ENCODE data around the gene SLC22A31. TPM values are rescaled to one million over a fixed set of nuclear protein-coding genes. Genes with fewer than 3 reads are reported as not detected.
"Not testable (repeated sequence)": the region's sequence is repeated elsewhere in the genome, so short reads cannot be mapped to it uniquely, and the experiment has no call there.

Gene SLC22A31
- 0.54 TPM for total RNA-seq (ENCODE audit: unreplicated experiment)
- long read RNA-seq = 0 reads

GRCh38 chr16:89200124-89200849 lies at the start of gene SLC22A31:
Gene SLC22A31 (minus strand): TSS chr16:89200537. CDS start chr16:89200501, 36 bp downstream.
- H3K4me3 Mint-ChIP-seq (ENCODE audit: unreplicated experiment) = no peak within 1 kb of the TSS
- no peak for TF ChIP-seq CTCF (IDR thresholded peaks at IDR 0.05; ENCODE audit: unreplicated experiment)
- H3K27me3 Mint-ChIP-seq (ENCODE audit: unreplicated experiment) = peaks cover 15% of the 10 kb centered on the region
- no peak within 1 kb of the TSS for H3K27ac Mint-ChIP-seq (ENCODE audit: unreplicated experiment)
- DNase-seq (ENCODE audit: low spot score) = no peak
- no peaks in the 10 kb centered on the region for H3K9me3 Mint-ChIP-seq (ENCODE audit: unreplicated experiment)
- peaks cover 7% of the 10 kb centered on the region for H3K4me1 Mint-ChIP-seq (ENCODE audit: unreplicated experiment)
- peaks cover 8% of the 10 kb centered on the region for H3K36me3 Mint-ChIP-seq (ENCODE audit: low read depth, unreplicated experiment)

GRCh38 chr16:89248196-89248982 lies 48.1 kb upstream of the SLC22A31 start:
- H3K4me3 Mint-ChIP-seq (ENCODE audit: unreplicated experiment) = no peak overlapping the region
- no peak for TF ChIP-seq CTCF (IDR thresholded peaks at IDR 0.05; ENCODE audit: unreplicated experiment)
- no peaks in the 10 kb centered on the region for H3K4me1 Mint-ChIP-seq (ENCODE audit: unreplicated experiment)
- H3K9me3 Mint-ChIP-seq (ENCODE audit: unreplicated experiment) = peaks cover 8% of the 10 kb centered on the region
- H3K36me3 Mint-ChIP-seq (ENCODE audit: low read depth, unreplicated experiment) = peaks cover 16% of the 10 kb centered on the region
- peaks cover 17% of the 10 kb centered on the region for H3K27me3 Mint-ChIP-seq (ENCODE audit: unreplicated experiment)
- H3K27ac Mint-ChIP-seq (ENCODE audit: unreplicated experiment) = no peak overlapping the region
- DNase-seq (ENCODE audit: low spot score) = no peak

- Mint-ChIP-seq H3K27me3 (ENCODE audit: unreplicated experiment) (peaks cover 21% of the 10 kb centered on the region), H3K36me3 (ENCODE audit: low read depth, unreplicated experiment) (peaks cover 16% of the 10 kb centered on the region)
- not testable (repeated sequence) for DNase-seq (ENCODE audit: low spot score); H3K4me3 Mint-ChIP-seq (ENCODE audit: unreplicated experiment); H3K9me3 Mint-ChIP-seq (ENCODE audit: unreplicated experiment); H3K4me1 Mint-ChIP-seq (ENCODE audit: unreplicated experiment); H3K27ac Mint-ChIP-seq (ENCODE audit: unreplicated experiment)
These were observed 47.4 kb upstream of the SLC22A31 start for GRCh38 chr16:89247734-89248075.

- DNase-seq (ENCODE audit: low spot score) = peak; percentile 96
- Mint-ChIP-seq H3K27ac (ENCODE audit: unreplicated experiment) (peak overlapping the region; percentile 11), H3K4me3 (ENCODE audit: unreplicated experiment) (peak overlapping the region; percentile 59), H3K27me3 (ENCODE audit: unreplicated experiment) (peaks cover 21% of the 10 kb centered on the region), H3K9me3 (ENCODE audit: unreplicated experiment) (peaks cover 8% of the 10 kb centered on the region), H3K36me3 (ENCODE audit: low read depth, unreplicated experiment) (peaks cover 16% of the 10 kb centered on the region), H3K4me1 (ENCODE audit: unreplicated experiment) (no peaks in the 10 kb centered on the region)
- no peak for TF ChIP-seq CTCF (IDR thresholded peaks at IDR 0.05; ENCODE audit: unreplicated experiment)
These were observed 46.8 kb upstream of the SLC22A31 start for GRCh38 chr16:89246903-89247733.

GRCh38 chr16:89246383-89246902 lies 46.1 kb upstream of the SLC22A31 start:
- Mint-ChIP-seq H3K27ac (ENCODE audit: unreplicated experiment) (peak overlapping the region; percentile 11), H3K4me1 (ENCODE audit: unreplicated experiment) (peaks cover under 1% of the 10 kb centered on the region), H3K36me3 (ENCODE audit: low read depth, unreplicated experiment) (peaks cover 16% of the 10 kb centered on the region), H3K27me3 (ENCODE audit: unreplicated experiment) (peaks cover 21% of the 10 kb centered on the region), H3K4me3 (ENCODE audit: unreplicated experiment) (peak overlapping the region; percentile 75), H3K9me3 (ENCODE audit: unreplicated experiment) (peaks cover 8% of the 10 kb centered on the region)
- DNase-seq (ENCODE audit: low spot score) = no peak
- TF ChIP-seq CTCF (IDR thresholded peaks at IDR 0.05; ENCODE audit: unreplicated experiment) = no peak

All from endothelial cell (in vitro differentiated cells).